Measurements from ENCODE around the gene FAM135A. TPM values are rescaled to one million over a fixed set of nuclear protein-coding genes. Genes with fewer than 3 reads are reported as not detected.

The FAM135A gene
- total RNA-seq, 1 donor from 2014 or later, result 19.8 TPM

- no peaks in the 10 kb centered on the region for H3K36me3 ChIP-seq (ENCODE audit: control insufficient read depth, insufficient read depth, low read length)
- no peak overlapping the region for H3K4me3 ChIP-seq (ENCODE audit: low read depth, low read length)
- no peak for DNase-seq (ENCODE audit: low read depth)
- no peaks in the 10 kb centered on the region for H3K27me3 ChIP-seq (ENCODE audit: control insufficient read depth, insufficient read depth, low read length)
- no peak for TF ChIP-seq CTCF (IDR thresholded peaks at IDR 0.05; ENCODE audit: insufficient read depth, low read length, poor library complexity, severe bottlenecking)
These were observed 93.9 kb downstream of the FAM135A start for GRCh38 chr6:70507161-70507560.

- H3K36me3 ChIP-seq (ENCODE audit: control insufficient read depth, insufficient read depth, low read length), result no peaks in the 10 kb centered on the region
- H3K4me3 ChIP-seq (ENCODE audit: low read depth, low read length), result no peak overlapping the region
- TF ChIP-seq CTCF (IDR thresholded peaks at IDR 0.05; ENCODE audit: insufficient read depth, low read length, poor library complexity, severe bottlenecking), result no peak
- H3K27me3 ChIP-seq (ENCODE audit: control insufficient read depth, insufficient read depth, low read length), result no peaks in the 10 kb centered on the region
- no peak for DNase-seq (ENCODE audit: low read depth)
These were observed 95.6 kb downstream of the FAM135A start for GRCh38 chr6:70508953-70509352.

- no peak for DNase-seq (ENCODE audit: low read depth)
- no peak for TF ChIP-seq CTCF (IDR thresholded peaks at IDR 0.05; ENCODE audit: insufficient read depth, low read length, poor library complexity, severe bottlenecking)
- Histone ChIP-seq H3K4me3 (ENCODE audit: low read depth, low read length) (no peak overlapping the region), H3K36me3 (ENCODE audit: control insufficient read depth, insufficient read depth, low read length) (no peaks in the 10 kb centered on the region), H3K27me3 (ENCODE audit: control insufficient read depth, insufficient read depth, low read length) (no peaks in the 10 kb centered on the region)
These were observed 97.3 kb downstream of the FAM135A start for GRCh38 chr6:70510600-70510999.

GRCh38 chr6:70518723-70519122 is 105.4 kb downstream of the FAM135A start:
- no peak for DNase-seq (ENCODE audit: low read depth)
- no peak for TF ChIP-seq CTCF (IDR thresholded peaks at IDR 0.05; ENCODE audit: insufficient read depth, low read length, poor library complexity, severe bottlenecking)
- no peaks in the 10 kb centered on the region for H3K27me3 ChIP-seq (ENCODE audit: control insufficient read depth, insufficient read depth, low read length)
- no peaks in the 10 kb centered on the region for H3K36me3 ChIP-seq (ENCODE audit: control insufficient read depth, insufficient read depth, low read length)
- no peak overlapping the region for H3K4me3 ChIP-seq (ENCODE audit: low read depth, low read length)

- no peak overlapping the region for H3K4me3 ChIP-seq (ENCODE audit: low read depth, low read length)
- TF ChIP-seq CTCF (IDR thresholded peaks at IDR 0.05; ENCODE audit: insufficient read depth, low read length, poor library complexity, severe bottlenecking), result peak; percentile 33
- H3K36me3 ChIP-seq (ENCODE audit: control insufficient read depth, insufficient read depth, low read length), result no peaks in the 10 kb centered on the region
- no peak for DNase-seq (ENCODE audit: low read depth)
- no peaks in the 10 kb centered on the region for H3K27me3 ChIP-seq (ENCODE audit: control insufficient read depth, insufficient read depth, low read length)
These were observed 107.3 kb downstream of the FAM135A start for GRCh38 chr6:70520575-70520974.

GRCh38 chr6:70524721-70525286 is 111.5 kb downstream of the FAM135A start:
- no peak for TF ChIP-seq CTCF (IDR thresholded peaks at IDR 0.05; ENCODE audit: insufficient read depth, low read length, poor library complexity, severe bottlenecking)
- no peak for DNase-seq (ENCODE audit: low read depth)
- Histone ChIP-seq H3K36me3 (ENCODE audit: control insufficient read depth, insufficient read depth, low read length) (no peaks in the 10 kb centered on the region), H3K27me3 (ENCODE audit: control insufficient read depth, insufficient read depth, low read length) (no peaks in the 10 kb centered on the region), H3K4me3 (ENCODE audit: low read depth, low read length) (no peak overlapping the region)

All from kidney epithelial cell (primary cell).